Neural progenitor cell (in vitro differentiated cells): Measurements from ENCODE around the gene SRP14. TPM values are rescaled to one million over a fixed set of nuclear protein-coding genes. Genes with fewer than 3 reads are reported as not detected.
A peak's percentile ranks its signal among the peaks of the same experiment; 100 is the strongest.
"Not testable (repeated sequence)": the region's sequence is repeated elsewhere in the genome, so short reads cannot be mapped to it uniquely, and the experiment has no call there.

Experiments used
- DNase-seq: peaks from one replicate; pipeline ENCODE4 v3.0.0-alpha.2; 2016; ENCODE audit warnings: low spot score
- H2AFZ ChIP-seq: fragments of 200-600 bp; sonication (generic); replicated peaks from 2 replicates; pipeline ENCODE4 v1.6.1; 2016; ENCODE audit warnings: antibody characterized with exemption
- H3F3A ChIP-seq: fragments of 200-600 bp; sonication (generic); 2 replicates; pipeline ENCODE4 v1.6.1; 2016; ENCODE audit warnings: antibody characterized with exemption, low read depth
- H3K27ac ChIP-seq: fragments of 200-600 bp; sonication (generic); 2 replicates; pipeline ENCODE4 v1.5.1; 2016; ENCODE audit warnings: mild to moderate bottlenecking
- H3K27me3 ChIP-seq: fragments of 200-600 bp; sonication (generic); 2 replicates; pipeline ENCODE4 v1.6.1; 2016; ENCODE audit warnings: mild to moderate bottlenecking, moderate library complexity
- H3K36me3 ChIP-seq: fragments of 200-600 bp; sonication (generic); 2 replicates; pipeline ENCODE4 v1.5.1; 2016
- H3K4me1 ChIP-seq: fragments of 200-600 bp; sonication (generic); 2 replicates; pipeline ENCODE4 v1.6.1; 2016; ENCODE audit warnings: mixed run types
- H3K4me2 ChIP-seq: fragments of 200-600 bp; sonication (generic); 2 replicates; pipeline ENCODE4 v1.6.1; 2016
- H3K4me3 ChIP-seq: fragments of 200-600 bp; sonication (generic); 2 replicates; pipeline ENCODE4 v1.5.1; 2016
- H3K79me2 ChIP-seq: fragments of 200-600 bp; sonication (generic); 2 replicates; pipeline ENCODE4 v1.6.1; 2016; ENCODE audit warnings: low read depth
- H3K9ac ChIP-seq: fragments of 200-600 bp; sonication (generic); 2 replicates; pipeline ENCODE4 v1.6.1; 2016
- H3K9me3 ChIP-seq: fragments of 200-600 bp; sonication (generic); 2 replicates; pipeline ENCODE4 v1.5.1; 2016; ENCODE audit warnings: low read depth
- H4K20me1 ChIP-seq: fragments of 200-600 bp; sonication (generic); 2 replicates; pipeline ENCODE4 v1.6.1; 2016; ENCODE audit warnings: low read depth
- H3K27ac Mint-ChIP-seq: 3 replicates; pipeline ENCODE4 v1.8.0; 2021; ENCODE audit warnings: mixed read lengths
- H3K27me3 Mint-ChIP-seq: 2 replicates; pipeline ENCODE4 v1.8.0; 2022; ENCODE audit warnings: low read depth, mild to moderate bottlenecking, inconsistent platforms, moderate library complexity, mixed read lengths; ENCODE audit not compliant: insufficient read depth
- H3K36me3 Mint-ChIP-seq: 3 replicates; pipeline ENCODE4 v1.8.0; 2021; ENCODE audit warnings: mixed read lengths
- H3K4me1 Mint-ChIP-seq: 3 replicates; pipeline ENCODE4 v1.8.0; 2021; ENCODE audit warnings: mixed read lengths
- H3K4me3 Mint-ChIP-seq: 3 replicates; pipeline ENCODE4 v1.8.0; 2021; ENCODE audit warnings: mild to moderate bottlenecking, moderate library complexity, mixed read lengths
- H3K9me3 Mint-ChIP-seq: 3 replicates; pipeline ENCODE4 v1.8.0; 2020; ENCODE audit warnings: mixed read lengths
- EZH2 ChIP-seq: fragments of 200-600 bp; sonication (generic); IDR thresholded peaks from 2 replicates; pipeline ENCODE4 v1.6.1; 2017; ENCODE audit warnings: antibody characterized with exemption, mild to moderate bottlenecking, moderate library complexity
- EZH2phosphoT487 ChIP-seq: fragments of 200-600 bp; sonication (generic); IDR thresholded peaks from 2 replicates; pipeline ENCODE4 v1.6.1; 2017; ENCODE audit warnings: antibody characterized with exemption
- total RNA-seq: library from RNA; depleted of rRNA; stranded (reverse); fragments of >200 nt; gene quantifications from 2 replicates; pipeline ENCODE4 v1.2.3, GENCODE V29; 2015; ENCODE audit warnings: low replicate concordance
- TF ChIP-seq, protein P1 (sequence below): fragments of 200-600 bp; sonication (generic); IDR thresholded peaks from 2 replicates; pipeline ENCODE4 v1.5.1; 2017; ENCODE audit warnings: antibody characterized with exemption, mild to moderate bottlenecking

Gene SRP14
- total RNA-seq, 1 donor from 2014 or later: 461 TPM

GRCh38 chr15:40016224-40016865 is 22.6 kb downstream of the SRP14 start:
- H3K79me2 ChIP-seq: no peaks in the 10 kb centered on the region
- Mint-ChIP-seq H3K27me3 (peaks cover 6% of the 10 kb centered on the region), H3K4me1 (peaks cover 16% of the 10 kb centered on the region), H3K4me3 (no peak overlapping the region), H3K36me3 (peaks cover 70% of the 10 kb centered on the region), H3K27ac (no peak overlapping the region), H3K9me3 (peaks cover 35% of the 10 kb centered on the region)
- no peak for TF ChIP-seq EZH2
- no peak for TF ChIP-seq EZH2phosphoT487
- TF ChIP-seq, protein P1, sequence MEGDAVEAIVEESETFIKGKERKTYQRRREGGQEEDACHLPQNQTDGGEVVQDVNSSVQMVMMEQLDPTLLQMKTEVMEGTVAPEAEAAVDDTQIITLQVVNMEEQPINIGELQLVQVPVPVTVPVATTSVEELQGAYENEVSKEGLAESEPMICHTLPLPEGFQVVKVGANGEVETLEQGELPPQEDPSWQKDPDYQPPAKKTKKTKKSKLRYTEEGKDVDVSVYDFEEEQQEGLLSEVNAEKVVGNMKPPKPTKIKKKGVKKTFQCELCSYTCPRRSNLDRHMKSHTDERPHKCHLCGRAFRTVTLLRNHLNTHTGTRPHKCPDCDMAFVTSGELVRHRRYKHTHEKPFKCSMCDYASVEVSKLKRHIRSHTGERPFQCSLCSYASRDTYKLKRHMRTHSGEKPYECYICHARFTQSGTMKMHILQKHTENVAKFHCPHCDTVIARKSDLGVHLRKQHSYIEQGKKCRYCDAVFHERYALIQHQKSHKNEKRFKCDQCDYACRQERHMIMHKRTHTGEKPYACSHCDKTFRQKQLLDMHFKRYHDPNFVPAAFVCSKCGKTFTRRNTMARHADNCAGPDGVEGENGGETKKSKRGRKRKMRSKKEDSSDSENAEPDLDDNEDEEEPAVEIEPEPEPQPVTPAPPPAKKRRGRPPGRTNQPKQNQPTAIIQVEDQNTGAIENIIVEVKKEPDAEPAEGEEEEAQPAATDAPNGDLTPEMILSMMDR: no peak
- no peak overlapping the region for H3K9ac ChIP-seq
- no peak overlapping the region for H2AFZ ChIP-seq
- peaks cover 5% of the 10 kb centered on the region for H3F3A ChIP-seq
- H3K27me3 ChIP-seq: no peaks in the 10 kb centered on the region
- H3K36me3 ChIP-seq: peaks cover 34% of the 10 kb centered on the region
- no peak overlapping the region for H3K4me3 ChIP-seq
- DNase-seq: no peak
- H4K20me1 ChIP-seq: no peaks in the 10 kb centered on the region
- peaks cover under 1% of the 10 kb centered on the region for H3K4me1 ChIP-seq
- H3K27ac ChIP-seq: no peak overlapping the region
- peaks cover 23% of the 10 kb centered on the region for H3K9me3 ChIP-seq
- H3K4me2 ChIP-seq: no peak overlapping the region

GRCh38 chr15:40014390-40014789 is 24.6 kb downstream of the SRP14 start:
- Histone ChIP-seq H3K4me2 (no peak overlapping the region), H3K27ac (no peak overlapping the region), H3K4me1 (peaks cover 12% of the 10 kb centered on the region), H3F3A (peaks cover 10% of the 10 kb centered on the region), H3K9ac (no peak overlapping the region), H3K36me3 (peaks cover 31% of the 10 kb centered on the region), H3K9me3 (peaks cover 23% of the 10 kb centered on the region), H2AFZ (no peak overlapping the region), H3K27me3 (no peaks in the 10 kb centered on the region), H3K79me2 (no peaks in the 10 kb centered on the region), H3K4me3 (no peak overlapping the region), H4K20me1 (no peaks in the 10 kb centered on the region)
- DNase-seq: no peak
- Mint-ChIP-seq H3K27ac (no peak overlapping the region), H3K4me3 (no peak overlapping the region), H3K9me3 (peaks cover 35% of the 10 kb centered on the region), H3K27me3 (peaks cover 6% of the 10 kb centered on the region), H3K36me3 (peaks cover 57% of the 10 kb centered on the region), H3K4me1 (peaks cover 36% of the 10 kb centered on the region)
- TF ChIP-seq, protein P1: no peak
- TF ChIP-seq EZH2 (no peak), EZH2phosphoT487 (no peak)

- H4K20me1 ChIP-seq, H2AFZ ChIP-seq, H3K27ac Mint-ChIP-seq, H3K9ac ChIP-seq, H3F3A ChIP-seq, DNase-seq, H3K79me2 ChIP-seq, H3K4me3 ChIP-seq, H3K4me3 Mint-ChIP-seq, H3K27ac ChIP-seq, H3K4me2 ChIP-seq, H3K27me3 ChIP-seq, H3K27me3 Mint-ChIP-seq: not testable (repeated sequence)
- Histone ChIP-seq H3K9me3 (peaks cover 23% of the 10 kb centered on the region), H3K36me3 (peaks cover 31% of the 10 kb centered on the region), H3K4me1 (peaks cover 12% of the 10 kb centered on the region)
- H3K4me1 Mint-ChIP-seq: peaks cover 41% of the 10 kb centered on the region
- H3K9me3 Mint-ChIP-seq: peaks cover 35% of the 10 kb centered on the region
- H3K36me3 Mint-ChIP-seq: peaks cover 58% of the 10 kb centered on the region
These were observed 25.6 kb downstream of the SRP14 start for GRCh38 chr15:40013372-40013771.

DNA sequence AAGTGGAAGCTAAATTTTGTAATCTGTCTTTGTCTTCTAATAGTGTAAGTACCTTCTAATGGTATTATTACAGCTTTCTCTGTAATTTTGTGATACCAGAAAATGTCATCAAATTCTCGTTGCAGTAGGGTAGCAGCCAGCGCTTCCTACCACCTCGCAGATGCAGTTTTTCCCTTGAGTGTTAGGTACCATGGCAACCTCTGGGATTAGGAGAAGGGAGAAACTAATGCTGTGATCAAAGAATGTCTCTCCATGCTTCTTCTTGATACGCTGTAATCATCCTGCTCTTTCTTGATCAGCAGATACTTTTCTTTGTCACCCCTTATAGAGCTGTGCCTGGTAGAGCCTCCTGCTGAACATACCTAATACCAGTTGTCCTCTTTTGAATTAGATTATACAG is 27.7 kb downstream of the SRP14 start:
- no peak overlapping the region for H2AFZ ChIP-seq
- peaks cover 10% of the 10 kb centered on the region for H3F3A ChIP-seq
- no peaks in the 10 kb centered on the region for H3K27me3 ChIP-seq
- Mint-ChIP-seq H3K4me1 (peaks cover 51% of the 10 kb centered on the region), H3K27ac (peak overlapping the region; percentile 98), H3K36me3 (peaks cover 52% of the 10 kb centered on the region), H3K4me3 (peak overlapping the region; percentile 56), H3K9me3 (peaks cover 35% of the 10 kb centered on the region), H3K27me3 (peaks cover 3% of the 10 kb centered on the region)
- no peak overlapping the region for H3K4me2 ChIP-seq
- peaks cover 23% of the 10 kb centered on the region for H3K9me3 ChIP-seq
- peak overlapping the region; percentile 37 for H3K27ac ChIP-seq
- no peaks in the 10 kb centered on the region for H4K20me1 ChIP-seq
- TF ChIP-seq EZH2phosphoT487 (no peak), EZH2 (no peak)
- no peaks in the 10 kb centered on the region for H3K79me2 ChIP-seq
- no peak overlapping the region for H3K9ac ChIP-seq
- no peak for DNase-seq
- peaks cover 12% of the 10 kb centered on the region for H3K4me1 ChIP-seq
- H3K36me3 ChIP-seq: peaks cover 27% of the 10 kb centered on the region
- no peak overlapping the region for H3K4me3 ChIP-seq
